ENCODE measurements around the gene ARMC2.

Gene ARMC2

DNA sequence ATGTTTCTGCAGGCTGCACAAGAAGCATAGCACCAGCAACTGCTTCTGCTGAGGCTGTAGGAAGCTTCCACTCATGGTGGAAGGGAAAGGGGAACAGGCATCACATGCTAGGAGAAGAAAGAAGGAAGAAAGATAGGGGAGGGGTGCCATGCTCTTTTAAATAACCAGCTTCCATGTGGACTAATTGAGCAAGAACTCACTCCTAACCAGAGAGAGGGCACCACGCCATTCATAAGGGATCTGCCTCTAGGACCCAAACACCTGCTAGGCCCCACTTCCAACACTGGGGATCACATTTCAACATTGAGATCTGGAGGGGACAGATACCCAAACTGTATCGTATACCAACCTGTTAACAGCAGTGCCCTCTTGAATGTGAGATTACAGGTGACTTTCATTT lies 46.9 kb upstream of the ARMC2 start:
- H3K4me3 ChIP-seq (ENCODE audit: low read depth, low read length) = no peak overlapping the region
- TF ChIP-seq, protein P1, sequence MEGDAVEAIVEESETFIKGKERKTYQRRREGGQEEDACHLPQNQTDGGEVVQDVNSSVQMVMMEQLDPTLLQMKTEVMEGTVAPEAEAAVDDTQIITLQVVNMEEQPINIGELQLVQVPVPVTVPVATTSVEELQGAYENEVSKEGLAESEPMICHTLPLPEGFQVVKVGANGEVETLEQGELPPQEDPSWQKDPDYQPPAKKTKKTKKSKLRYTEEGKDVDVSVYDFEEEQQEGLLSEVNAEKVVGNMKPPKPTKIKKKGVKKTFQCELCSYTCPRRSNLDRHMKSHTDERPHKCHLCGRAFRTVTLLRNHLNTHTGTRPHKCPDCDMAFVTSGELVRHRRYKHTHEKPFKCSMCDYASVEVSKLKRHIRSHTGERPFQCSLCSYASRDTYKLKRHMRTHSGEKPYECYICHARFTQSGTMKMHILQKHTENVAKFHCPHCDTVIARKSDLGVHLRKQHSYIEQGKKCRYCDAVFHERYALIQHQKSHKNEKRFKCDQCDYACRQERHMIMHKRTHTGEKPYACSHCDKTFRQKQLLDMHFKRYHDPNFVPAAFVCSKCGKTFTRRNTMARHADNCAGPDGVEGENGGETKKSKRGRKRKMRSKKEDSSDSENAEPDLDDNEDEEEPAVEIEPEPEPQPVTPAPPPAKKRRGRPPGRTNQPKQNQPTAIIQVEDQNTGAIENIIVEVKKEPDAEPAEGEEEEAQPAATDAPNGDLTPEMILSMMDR (IDR thresholded peaks at IDR 0.05; ENCODE audit: low read depth, low read length) = no peak
- TF ChIP-seq POLR2A (IDR thresholded peaks at IDR 0.05; ENCODE audit: extremely low read depth, insufficient read length) = no peak
- TF ChIP-seq, protein P2, sequence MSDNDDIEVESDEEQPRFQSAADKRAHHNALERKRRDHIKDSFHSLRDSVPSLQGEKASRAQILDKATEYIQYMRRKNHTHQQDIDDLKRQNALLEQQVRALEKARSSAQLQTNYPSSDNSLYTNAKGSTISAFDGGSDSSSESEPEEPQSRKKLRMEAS (IDR thresholded peaks at IDR 0.05; ENCODE audit: low read depth, low read length) = no peak
- TF ChIP-seq MYC (IDR thresholded peaks at IDR 0.05; ENCODE audit: low read depth, low read length) = no peak
- DNase-seq (ENCODE audit: low read depth) = no peak

DNA sequence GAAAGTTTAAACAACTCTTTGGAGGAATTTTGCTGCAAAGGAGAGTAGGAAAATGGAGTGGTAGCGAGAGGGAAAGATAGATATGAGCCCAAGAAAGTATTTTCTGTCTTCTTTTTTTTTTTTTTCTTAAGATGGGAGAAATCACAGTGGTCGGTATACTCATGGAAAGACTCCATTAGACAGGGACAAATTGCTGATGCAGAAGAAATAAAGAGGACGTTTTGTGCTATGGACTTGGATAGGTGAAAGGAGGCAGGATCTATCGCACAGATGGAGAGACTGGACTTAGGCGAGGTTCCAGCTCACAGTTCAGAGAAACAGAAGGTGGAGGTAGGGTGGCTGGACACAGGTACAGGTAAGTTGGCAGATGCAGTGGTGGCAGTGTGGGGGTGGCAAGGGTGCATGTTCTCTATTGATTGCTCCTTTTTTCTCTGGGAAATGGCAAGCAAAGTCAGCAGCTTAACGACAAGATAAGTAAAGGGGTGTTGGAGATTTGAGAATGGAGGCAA lies 44.2 kb upstream of the ARMC2 start:
- TF ChIP-seq POLR2A (IDR thresholded peaks at IDR 0.05; ENCODE audit: extremely low read depth, insufficient read length) = no peak
- TF ChIP-seq, protein P1 (IDR thresholded peaks at IDR 0.05; ENCODE audit: low read depth, low read length) = no peak
- TF ChIP-seq, protein P2 (IDR thresholded peaks at IDR 0.05; ENCODE audit: low read depth, low read length) = no peak
- TF ChIP-seq MYC (IDR thresholded peaks at IDR 0.05; ENCODE audit: low read depth, low read length) = no peak
- no peak overlapping the region for H3K4me3 ChIP-seq (ENCODE audit: low read depth, low read length)
- no peak for DNase-seq (ENCODE audit: low read depth)

DNA sequence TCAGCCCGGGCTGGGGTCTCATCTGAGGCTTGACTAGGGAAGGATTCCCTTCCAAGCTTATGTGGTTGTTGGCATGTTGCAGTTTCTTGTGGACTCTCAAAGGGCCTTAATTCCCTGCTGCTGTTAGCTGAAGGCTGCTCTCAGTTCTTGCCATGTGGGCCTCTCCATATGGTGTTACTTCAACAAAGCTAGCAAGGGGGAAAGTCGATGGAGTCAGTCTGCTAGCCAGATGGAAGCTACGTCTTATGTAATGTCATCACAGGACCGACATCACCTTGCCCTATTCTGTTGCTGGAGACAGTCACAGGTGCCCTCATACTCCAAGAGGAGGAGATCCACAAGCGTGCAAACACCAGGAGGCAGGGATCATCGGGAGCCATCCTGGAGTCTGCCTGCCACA lies 43.3 kb upstream of the ARMC2 start:
- H3K4me3 ChIP-seq (ENCODE audit: low read depth, low read length) = no peak overlapping the region
- no peak for TF ChIP-seq POLR2A (IDR thresholded peaks at IDR 0.05; ENCODE audit: extremely low read depth, insufficient read length)
- TF ChIP-seq, protein P2 (IDR thresholded peaks at IDR 0.05; ENCODE audit: low read depth, low read length) = no peak
- TF ChIP-seq, protein P1 (IDR thresholded peaks at IDR 0.05; ENCODE audit: low read depth, low read length) = no peak
- no peak for TF ChIP-seq MYC (IDR thresholded peaks at IDR 0.05; ENCODE audit: low read depth, low read length)
- DNase-seq (ENCODE audit: low read depth) = no peak

DNA sequence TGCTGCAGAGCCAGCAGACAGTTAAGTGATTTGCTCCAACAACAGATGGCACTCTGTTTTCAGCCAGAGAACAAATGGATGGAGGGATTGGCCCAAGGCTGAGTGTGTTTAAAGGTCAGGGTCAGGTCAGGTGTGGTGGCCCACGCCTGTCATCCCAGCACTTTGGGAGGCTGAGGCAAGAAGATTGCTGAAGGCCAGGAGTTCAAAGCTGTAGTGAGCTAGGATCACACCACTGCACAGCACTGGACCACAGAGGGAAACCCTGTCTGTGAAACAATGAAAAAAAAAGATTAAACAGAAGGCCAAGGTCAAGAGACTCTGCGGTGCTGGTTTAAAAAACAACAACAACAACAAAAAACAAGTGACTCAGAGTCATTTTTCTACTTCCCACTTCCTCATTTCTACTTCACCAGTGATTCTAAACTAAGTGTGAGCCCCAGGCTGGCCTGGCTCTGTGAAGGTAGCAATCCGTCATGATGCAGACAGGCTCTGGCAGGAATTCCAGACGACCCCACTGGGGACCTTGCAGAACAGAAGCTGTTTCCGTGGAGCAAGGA lies 42.5 kb upstream of the ARMC2 start:
- TF ChIP-seq, protein P2 (IDR thresholded peaks at IDR 0.05; ENCODE audit: low read depth, low read length) = no peak
- TF ChIP-seq, protein P1 (IDR thresholded peaks at IDR 0.05; ENCODE audit: low read depth, low read length) = no peak
- TF ChIP-seq POLR2A (IDR thresholded peaks at IDR 0.05; ENCODE audit: extremely low read depth, insufficient read length) = no peak
- peak; percentile 24 for DNase-seq (ENCODE audit: low read depth)
- no peak overlapping the region for H3K4me3 ChIP-seq (ENCODE audit: low read depth, low read length)

DNA sequence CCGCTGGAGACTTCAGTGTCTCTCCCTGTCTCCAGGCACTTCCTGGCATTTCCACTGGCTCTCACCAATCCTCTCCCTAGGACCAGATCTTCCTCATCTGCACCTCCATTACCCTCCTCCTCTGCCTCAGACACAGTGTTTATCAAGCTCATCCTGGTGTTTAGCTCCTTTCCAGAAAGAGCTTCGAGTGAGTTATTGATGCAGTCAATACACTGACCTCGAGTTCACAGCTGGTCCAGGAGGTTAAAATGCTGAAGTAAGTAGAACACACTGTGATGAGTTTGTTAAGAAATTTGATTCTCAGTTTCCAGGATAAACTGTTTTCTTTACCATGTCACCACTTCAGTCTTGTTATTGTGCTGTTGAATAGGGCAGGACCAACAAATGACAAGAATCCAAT lies 42.1 kb upstream of the ARMC2 start:
- H3K4me3 ChIP-seq (ENCODE audit: low read depth, low read length) = no peak overlapping the region
- TF ChIP-seq, protein P1 (IDR thresholded peaks at IDR 0.05; ENCODE audit: low read depth, low read length) = no peak
- TF ChIP-seq, protein P2 (IDR thresholded peaks at IDR 0.05; ENCODE audit: low read depth, low read length) = no peak
- TF ChIP-seq MYC (IDR thresholded peaks at IDR 0.05; ENCODE audit: low read depth, low read length) = no peak
- TF ChIP-seq POLR2A (IDR thresholded peaks at IDR 0.05; ENCODE audit: extremely low read depth, insufficient read length) = no peak
- DNase-seq (ENCODE audit: low read depth) = no peak
